Measurements from ENCODE around the gene C1QA.

GRCh38 chr1:22685591-22686059, 49.2 kb downstream of the C1QA start:
- TF ChIP-seq EZH2 (optimal IDR thresholded peaks at IDR 0.05; ENCODE audit: low read depth, low read length) = no peak
- no peak for TF ChIP-seq EZH2phosphoT487 (IDR thresholded peaks at IDR 0.05; ENCODE audit: low read length)

Measured in MM.1S (cell line).